SK-N-SH treated with all-trans-retinoic acid at 6 μM for 48 hours (cell line): ENCODE results near the gene CATSPERZ.

ENCODE experiments used
- CREB5 ChIP-seq: fragments of 250-450 bp; sonication (Bioruptor Pico); IDR thresholded peaks from 2 replicates; pipeline ENCODE4 v1.5.1; 2020; ENCODE audit warnings: low read depth, mild to moderate bottlenecking, moderate library complexity
- ESRRG ChIP-seq: fragments of 250-450 bp; sonication (Bioruptor Pico); IDR thresholded peaks from 2 replicates; pipeline ENCODE4 v1.6.1; 2021; ENCODE audit warnings: mild to moderate bottlenecking
- ISL1 ChIP-seq: fragments of 250-450 bp; sonication (Bioruptor Pico); IDR thresholded peaks from 2 replicates; pipeline ENCODE4 v2.1.2; 2022; ENCODE audit warnings: mild to moderate bottlenecking, moderate library complexity
- PATZ1 ChIP-seq: fragments of 250-450 bp; sonication (Bioruptor Pico); IDR thresholded peaks from 2 replicates; pipeline ENCODE4 v1.8.0; 2020; ENCODE audit warnings: mild to moderate bottlenecking, moderate library complexity, borderline replicate concordance
- PPARA ChIP-seq: fragments of 250-450 bp; sonication (Bioruptor Pico); IDR thresholded peaks from 2 replicates; pipeline ENCODE4 v1.5.0; 2020; ENCODE audit warnings: mild to moderate bottlenecking, borderline replicate concordance
- RARB ChIP-seq: fragments of 250-450 bp; sonication (Bioruptor Pico); IDR thresholded peaks from 2 replicates; pipeline ENCODE4 v1.8.0; 2021; ENCODE audit warnings: mild to moderate bottlenecking, moderate library complexity
- SNAI2 ChIP-seq: fragments of 250-450 bp; sonication (Bioruptor Pico); IDR thresholded peaks from 2 replicates; pipeline ENCODE4 v1.5.0; 2020; ENCODE audit warnings: mild to moderate bottlenecking, moderate library complexity
- ZFP3 ChIP-seq: fragments of 250-450 bp; sonication (Bioruptor Pico); IDR thresholded peaks from 2 replicates; pipeline ENCODE4 v1.5.0; 2020; ENCODE audit warnings: mild to moderate bottlenecking, moderate library complexity
- ZFP30 ChIP-seq: fragments of 450-650 bp; formaldehyde crosslinking; IDR thresholded peaks from 2 replicates; pipeline ENCODE4 v1.5.0; 2022; ENCODE audit warnings: mild to moderate bottlenecking, moderate library complexity
- ZNF70 ChIP-seq: fragments of 450-650 bp; formaldehyde crosslinking; IDR thresholded peaks from 2 replicates; pipeline ENCODE4 v1.5.0; 2020; ENCODE audit warnings: mild to moderate bottlenecking, moderate library complexity

GRCh38 chr11:64266339-64266738 lies 33.8 kb upstream of the CATSPERZ start:
- TF ChIP-seq RARB (CRISPR knock-in tag): no peak
- TF ChIP-seq ESRRG (CRISPR knock-in tag): no peak
- TF ChIP-seq ZNF70: no peak
- TF ChIP-seq CREB5 (CRISPR knock-in tag): no peak
- TF ChIP-seq PATZ1 (CRISPR knock-in tag): no peak
- TF ChIP-seq ISL1: no peak
- no peak for TF ChIP-seq ZFP30
- TF ChIP-seq SNAI2: no peak
- no peak for TF ChIP-seq ZFP3 (CRISPR knock-in tag)
- TF ChIP-seq PPARA (CRISPR knock-in tag): no peak
